H9 (cell line): Measurements from ENCODE around the gene SLC10A4. TPM values are rescaled to one million over a fixed set of nuclear protein-coding genes. Genes with fewer than 3 reads are reported as not detected.

ENCODE experiments used
- DNase-seq: peaks from one replicate; pipeline ENCODE4 v3.0.0-alpha.2; 2017
- H2AFZ ChIP-seq: one replicate; pipeline ENCODE4 v1.6.1; 2013; ENCODE audit warnings: mild to moderate bottlenecking, low read length, control low read depth, moderate library complexity
- H2AK5ac ChIP-seq: 2 replicates; pipeline ENCODE4 v1.6.1; 2013; ENCODE audit warnings: low read length, control low read depth, mixed read lengths; ENCODE audit not compliant: insufficient read length
- H2BK120ac ChIP-seq: one replicate; pipeline ENCODE4 v1.6.1; 2013; ENCODE audit warnings: low read depth, mild to moderate bottlenecking, low read length, control low read depth, inconsistent platforms; ENCODE audit not compliant: poor library complexity, severe bottlenecking
- H2BK12ac ChIP-seq: 2 replicates; pipeline ENCODE4 v1.6.1; 2013; ENCODE audit warnings: low read length, control low read depth, mixed read lengths, low read depth; ENCODE audit not compliant: insufficient read length
- H2BK15ac ChIP-seq: 2 replicates; pipeline ENCODE4 v1.6.1; 2013; ENCODE audit warnings: low read depth, low read length, control low read depth
- H2BK20ac ChIP-seq: one replicate; pipeline ENCODE4 v1.6.1; 2013; ENCODE audit warnings: low read depth, mild to moderate bottlenecking, low read length, control low read depth, inconsistent platforms; ENCODE audit not compliant: poor library complexity, severe bottlenecking
- H2BK5ac ChIP-seq: 2 replicates; pipeline ENCODE4 v1.6.1; 2013; ENCODE audit warnings: low read length, control low read depth, mixed read lengths; ENCODE audit not compliant: insufficient read length
- H3K14ac ChIP-seq: 2 replicates; pipeline ENCODE4 v1.6.1; 2013; ENCODE audit warnings: low read length, control low read depth; ENCODE audit not compliant: insufficient read depth
- H3K18ac ChIP-seq: 2 replicates; pipeline ENCODE4 v1.6.1; 2013; ENCODE audit warnings: low read depth, mild to moderate bottlenecking, mixed read lengths, low read length, control low read depth; ENCODE audit not compliant: insufficient read length
- H3K23ac ChIP-seq: 2 replicates; pipeline ENCODE4 v1.6.1; 2013; ENCODE audit warnings: low read length, control low read depth, mixed read lengths, low read depth; ENCODE audit not compliant: insufficient read length
- H3K23me2 ChIP-seq: 2 replicates; pipeline ENCODE4 v1.6.1; 2013; ENCODE audit warnings: low read depth, mild to moderate bottlenecking, mixed read lengths, low read length, control low read depth; ENCODE audit not compliant: insufficient read length, poor library complexity, severe bottlenecking
- H3K27ac ChIP-seq: 2 replicates; pipeline ENCODE4 v1.5.1; 2013; ENCODE audit warnings: low read length, control low read depth, mixed read lengths, low read depth; ENCODE audit not compliant: insufficient read length
- H3K27me3 ChIP-seq: 2 replicates; pipeline ENCODE4 v1.6.1; 2013; ENCODE audit warnings: low read length, control low read depth, inconsistent platforms; ENCODE audit not compliant: insufficient read depth
- H3K4ac ChIP-seq: 2 replicates; pipeline ENCODE4 v1.6.1; 2013; ENCODE audit warnings: low read depth, mild to moderate bottlenecking, control low read depth, inconsistent platforms, low read length, moderate library complexity
- H3K4me1 ChIP-seq: 2 replicates; pipeline ENCODE4 v1.6.1; 2013; ENCODE audit warnings: low read length, control low read depth, inconsistent platforms; ENCODE audit not compliant: insufficient read depth
- H3K4me2 ChIP-seq: 2 replicates; pipeline ENCODE4 v1.6.1; 2013; ENCODE audit warnings: low read length, control low read depth, mixed read lengths; ENCODE audit not compliant: insufficient read length, insufficient read depth
- H3K56ac ChIP-seq: 2 replicates; pipeline ENCODE4 v1.6.1; 2013; ENCODE audit warnings: low read depth, mild to moderate bottlenecking, mixed read lengths, low read length, control low read depth; ENCODE audit not compliant: insufficient read length
- H3K79me1 ChIP-seq: 2 replicates; pipeline ENCODE4 v1.6.1; 2013; ENCODE audit warnings: low read depth, mild to moderate bottlenecking, moderate library complexity, low read length, control low read depth, inconsistent platforms; ENCODE audit not compliant: insufficient read depth, poor library complexity, severe bottlenecking
- H3K79me2 ChIP-seq: 2 replicates; pipeline ENCODE4 v1.6.1; 2013; ENCODE audit warnings: low read length, control low read depth, inconsistent platforms; ENCODE audit not compliant: insufficient read depth
- H3K9ac ChIP-seq: 2 replicates; pipeline ENCODE4 v1.6.1; 2013; ENCODE audit warnings: low read length, control low read depth, mixed read lengths; ENCODE audit not compliant: insufficient read length; ENCODE audit errors: extremely low read depth
- H3K9me3 ChIP-seq: one replicate; pipeline ENCODE4 v1.6.1; 2013; ENCODE audit warnings: low read depth, low read length, inconsistent platforms; ENCODE audit not compliant: control insufficient read depth
- H3T11ph ChIP-seq: one replicate; pipeline ENCODE4 v1.6.1; 2013; ENCODE audit warnings: mild to moderate bottlenecking, low read length, control low read depth, inconsistent platforms
- H4K20me1 ChIP-seq: one replicate; pipeline ENCODE4 v1.6.1; 2013; ENCODE audit not compliant: control insufficient read depth, insufficient read length, insufficient read depth
- H4K5ac ChIP-seq: 2 replicates; pipeline ENCODE4 v1.6.1; 2013; ENCODE audit warnings: low read depth, mild to moderate bottlenecking, mixed read lengths, low read length, control low read depth; ENCODE audit not compliant: insufficient read length
- H4K8ac ChIP-seq: replicated peaks from 2 replicates; pipeline ENCODE4 v1.6.1; 2013; ENCODE audit warnings: low read length, control low read depth, mixed read lengths, low read depth; ENCODE audit not compliant: insufficient read length
- H4K91ac ChIP-seq: 2 replicates; pipeline ENCODE4 v1.6.1; 2013; ENCODE audit warnings: low read depth, mild to moderate bottlenecking, moderate library complexity, mixed read lengths, low read length, control low read depth; ENCODE audit not compliant: insufficient read length
- H3K27ac Mint-ChIP-seq, 3 experiments: 2 replicates in 2 of 3; 3 replicates in 1 of 3; pipeline ENCODE4 v1.8.0; 2020 to 2021; ENCODE audit warnings: mixed read lengths in 3 of 3, mild to moderate bottlenecking in 1 of 3, moderate library complexity in 1 of 3
- H3K27me3 Mint-ChIP-seq: 2 replicates; pipeline ENCODE4 v1.8.0; 2021; ENCODE audit warnings: low read depth, mild to moderate bottlenecking, moderate library complexity, mixed read lengths
- H3K36me3 Mint-ChIP-seq, 3 experiments: 2 replicates in 2 of 3; 3 replicates in 1 of 3; pipeline ENCODE4 v1.8.0; 2020 to 2021; ENCODE audit warnings: low read depth in 3 of 3, mixed read lengths in 3 of 3; ENCODE audit not compliant: insufficient read depth in 1 of 3
- H3K4me1 Mint-ChIP-seq, 2 experiments: 2 replicates each; pipeline ENCODE4 v1.8.0; 2020; ENCODE audit warnings: mixed read lengths in 2 of 2
- H3K4me3 Mint-ChIP-seq, 2 experiments: 2 replicates in 1 of 2; 3 replicates in 1 of 2; pipeline ENCODE4 v1.8.0; 2020 to 2021; ENCODE audit warnings: mild to moderate bottlenecking in 2 of 2, mixed read lengths in 2 of 2, moderate library complexity in 1 of 2
- H3K9me3 Mint-ChIP-seq, 2 experiments: 2 replicates in 1 of 2; 3 replicates in 1 of 2; pipeline ENCODE4 v1.8.0; 2020; ENCODE audit warnings: mild to moderate bottlenecking in 2 of 2, mixed read lengths in 2 of 2, moderate library complexity in 1 of 2
- WGBS: extraction: QIAGEN DNeasy Blood & Tissue Kit; methylation state at CpG from one replicate; pipeline ENCODE4 v1.1.7; 2013; ENCODE audit warnings: missing lambda C conversion rate, low lambda C conversion rate, mixed read lengths; ENCODE audit not compliant: insufficient read length; ENCODE audit errors: extremely low coverage; 5-methylcytosine and 5-hydroxymethylcytosine counted together
- total RNA-seq: library from RNA; stranded (reverse); gene quantifications from 2 replicates; pipeline ENCODE4 v1.2.1, GENCODE V29; 2021
- TF ChIP-seq, protein P1 (sequence below): fragments of 200-600 bp; sonication (generic); conservative IDR thresholded peaks from 3 replicates; pipeline ENCODE4 v1.8.0; 2021; ENCODE audit warnings: antibody characterized with exemption, mild to moderate bottlenecking

Gene SLC10A4
- total RNA-seq, 1 experiment from 2014 or later: 1.7 TPM

GRCh38 chr4:48436318-48436717 lies 46.8 kb upstream of the SLC10A4 start:
- H3K9me3 Mint-ChIP-seq: no peaks in the 10 kb centered on the region
- H3K4ac ChIP-seq: no peak overlapping the region
- no peak for DNase-seq
- H3K9me3 ChIP-seq: no peaks in the 10 kb centered on the region
- no peak overlapping the region for H2BK15ac ChIP-seq
- no peak overlapping the region for H2BK5ac ChIP-seq
- no peak overlapping the region for H2BK12ac ChIP-seq
- H2AFZ ChIP-seq: no peak overlapping the region
- H2BK20ac ChIP-seq: no peak overlapping the region
- no peak overlapping the region for H3K9ac ChIP-seq
- WGBS: no CpG with 5 or more reads among the region's 1 CpG
- no peak overlapping the region for H3K56ac ChIP-seq
- H3K14ac ChIP-seq: no peak overlapping the region
- H3K79me2 ChIP-seq: no peaks in the 10 kb centered on the region
- H3K4me3 Mint-ChIP-seq: no peak overlapping the region
- TF ChIP-seq, protein P1, sequence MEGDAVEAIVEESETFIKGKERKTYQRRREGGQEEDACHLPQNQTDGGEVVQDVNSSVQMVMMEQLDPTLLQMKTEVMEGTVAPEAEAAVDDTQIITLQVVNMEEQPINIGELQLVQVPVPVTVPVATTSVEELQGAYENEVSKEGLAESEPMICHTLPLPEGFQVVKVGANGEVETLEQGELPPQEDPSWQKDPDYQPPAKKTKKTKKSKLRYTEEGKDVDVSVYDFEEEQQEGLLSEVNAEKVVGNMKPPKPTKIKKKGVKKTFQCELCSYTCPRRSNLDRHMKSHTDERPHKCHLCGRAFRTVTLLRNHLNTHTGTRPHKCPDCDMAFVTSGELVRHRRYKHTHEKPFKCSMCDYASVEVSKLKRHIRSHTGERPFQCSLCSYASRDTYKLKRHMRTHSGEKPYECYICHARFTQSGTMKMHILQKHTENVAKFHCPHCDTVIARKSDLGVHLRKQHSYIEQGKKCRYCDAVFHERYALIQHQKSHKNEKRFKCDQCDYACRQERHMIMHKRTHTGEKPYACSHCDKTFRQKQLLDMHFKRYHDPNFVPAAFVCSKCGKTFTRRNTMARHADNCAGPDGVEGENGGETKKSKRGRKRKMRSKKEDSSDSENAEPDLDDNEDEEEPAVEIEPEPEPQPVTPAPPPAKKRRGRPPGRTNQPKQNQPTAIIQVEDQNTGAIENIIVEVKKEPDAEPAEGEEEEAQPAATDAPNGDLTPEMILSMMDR: no peak
- H3K79me1 ChIP-seq: no peaks in the 10 kb centered on the region
- H4K5ac ChIP-seq: no peak overlapping the region
- H3T11ph ChIP-seq: no peak overlapping the region
- no peak overlapping the region for H3K23ac ChIP-seq
- H4K20me1 ChIP-seq: no peaks in the 10 kb centered on the region
- H3K27ac ChIP-seq: no peak overlapping the region
- no peak overlapping the region for H4K91ac ChIP-seq
- no peak overlapping the region for H2BK120ac ChIP-seq
- no peak overlapping the region for H2AK5ac ChIP-seq
- H4K8ac ChIP-seq: no peak overlapping the region
- no peaks in the 10 kb centered on the region for H3K27me3 Mint-ChIP-seq
- H3K18ac ChIP-seq: no peak overlapping the region
- no peaks in the 10 kb centered on the region; the same call in 1 of the 2 replicates for H3K27me3 ChIP-seq
- H3K36me3 Mint-ChIP-seq: no peaks in the 10 kb centered on the region
- no peak overlapping the region for H3K4me2 ChIP-seq
- H3K23me2 ChIP-seq: no peaks in the 10 kb centered on the region
- peaks cover 3% of the 10 kb centered on the region; the same call in 1 of the 2 replicates for H3K4me1 ChIP-seq
- peaks cover 9 to 13% of the 10 kb centered on the region in 2 experiments for H3K4me1 Mint-ChIP-seq
- no peak overlapping the region for H3K27ac Mint-ChIP-seq
